Stimulated activated memory B cell treated with anti-CD40 and anti-IgM and Interleukin-4, amounts not matched to agents 10 μg/mL and 1 μg/mL and 100 μg/mL, for 72 hours (primary cell): ENCODE results near the gene USP9X.
"Not testable (repeated sequence)": the region's sequence is repeated elsewhere in the genome, so short reads cannot be mapped to it uniquely, and the experiment has no call there.

Experiments
- ATAC-seq: fragments of 150-1000 bp; cut with Tn5 transposase; 2 replicates; pipeline ENCODE4 v1.10.0; 2021
- H3K27ac Mint-ChIP-seq: one replicate; pipeline ENCODE4 v1.8.0; 2022; ENCODE audit warnings: mild to moderate bottlenecking, mixed read lengths
- H3K27me3 Mint-ChIP-seq: one replicate; pipeline ENCODE4 v1.8.0; 2022; ENCODE audit warnings: mixed read lengths
- H3K36me3 Mint-ChIP-seq: one replicate; pipeline ENCODE4 v1.8.0; 2022; ENCODE audit warnings: mixed read lengths
- H3K4me1 Mint-ChIP-seq: one replicate; pipeline ENCODE4 v1.8.0; 2022; ENCODE audit warnings: mixed read lengths
- H3K4me3 Mint-ChIP-seq: one replicate; pipeline ENCODE4 v1.8.0; 2022; ENCODE audit warnings: mild to moderate bottlenecking, moderate library complexity, mixed read lengths
- H3K9me3 Mint-ChIP-seq: one replicate; pipeline ENCODE4 v1.8.0; 2022; ENCODE audit warnings: mixed read lengths

The USP9X gene

GRCh38 chrX:41084893-41085511 is at the start of gene USP9X:
TSS of gene USP9X (plus strand) at chrX:41085445. CDS start at chrX:41123629, 38,184 bp downstream.
- Mint-ChIP-seq H3K4me3 (peak within 1 kb of the TSS; percentile 92), H3K9me3 (no peaks in the 10 kb centered on the region), H3K4me1 (peaks cover 13% of the 10 kb centered on the region), H3K27ac (peak within 1 kb of the TSS; percentile 99), H3K36me3 (peaks cover 8% of the 10 kb centered on the region), H3K27me3 (no peaks in the 10 kb centered on the region)
- ATAC-seq: peak; percentile 88

- H3K27me3 Mint-ChIP-seq: no peaks in the 10 kb centered on the region
- ATAC-seq: no peak
- no peaks in the 10 kb centered on the region for H3K4me1 Mint-ChIP-seq
- H3K4me3 Mint-ChIP-seq: no peak overlapping the region
- no peaks in the 10 kb centered on the region for H3K36me3 Mint-ChIP-seq
- H3K9me3 Mint-ChIP-seq: no peaks in the 10 kb centered on the region
- no peak overlapping the region for H3K27ac Mint-ChIP-seq
Observed at GRCh38 chrX:41035582-41035981, 49.7 kb upstream of the USP9X start.

GRCh38 chrX:41036668-41037326 is 48.4 kb upstream of the USP9X start:
- H3K4me1 Mint-ChIP-seq: no peaks in the 10 kb centered on the region
- H3K27ac Mint-ChIP-seq: no peak overlapping the region
- no peak for ATAC-seq
- H3K36me3 Mint-ChIP-seq: no peaks in the 10 kb centered on the region
- H3K4me3 Mint-ChIP-seq: no peak overlapping the region
- no peaks in the 10 kb centered on the region for H3K9me3 Mint-ChIP-seq
- H3K27me3 Mint-ChIP-seq: no peaks in the 10 kb centered on the region

- Mint-ChIP-seq H3K4me1 (peaks cover 6% of the 10 kb centered on the region), H3K27ac (no peak overlapping the region), H3K4me3 (no peak overlapping the region), H3K9me3 (no peaks in the 10 kb centered on the region), H3K27me3 (no peaks in the 10 kb centered on the region), H3K36me3 (no peaks in the 10 kb centered on the region)
- ATAC-seq: no peak
Observed at GRCh38 chrX:41043196-41043595, 42.0 kb upstream of the USP9X start.

- Mint-ChIP-seq H3K9me3 (no peaks in the 10 kb centered on the region), H3K4me1 (peaks cover 6% of the 10 kb centered on the region), H3K4me3 (no peak overlapping the region), H3K27me3 (no peaks in the 10 kb centered on the region), H3K36me3 (no peaks in the 10 kb centered on the region), H3K27ac (no peak overlapping the region)
- ATAC-seq: no peak
Observed at GRCh38 chrX:41043674-41044345, 41.4 kb upstream of the USP9X start.

GRCh38 chrX:41045960-41046567 is 39.2 kb upstream of the USP9X start:
- Mint-ChIP-seq H3K4me3 (no peak overlapping the region), H3K36me3 (no peaks in the 10 kb centered on the region), H3K27ac (no peak overlapping the region), H3K4me1 (peaks cover 6% of the 10 kb centered on the region), H3K9me3 (no peaks in the 10 kb centered on the region), H3K27me3 (no peaks in the 10 kb centered on the region)
- no peak for ATAC-seq

GRCh38 chrX:41047878-41048534 is 37.2 kb upstream of the USP9X start:
- no peak for ATAC-seq
- H3K27me3 Mint-ChIP-seq: no peaks in the 10 kb centered on the region

GRCh38 chrX:41050359-41050758 is 34.9 kb upstream of the USP9X start:
- Mint-ChIP-seq H3K36me3 (no peaks in the 10 kb centered on the region), H3K4me1 (peaks cover 6% of the 10 kb centered on the region), H3K27ac (no peak overlapping the region), H3K4me3 (no peak overlapping the region), H3K27me3 (no peaks in the 10 kb centered on the region), H3K9me3 (no peaks in the 10 kb centered on the region)
- ATAC-seq: no peak

More at GRCh38 chrX:41047878-41048534, 37.2 kb upstream of the USP9X start:
- H3K9me3 Mint-ChIP-seq: no peaks in the 10 kb centered on the region
- H3K27ac Mint-ChIP-seq: no peak overlapping the region
- no peak overlapping the region for H3K4me3 Mint-ChIP-seq
- no peaks in the 10 kb centered on the region for H3K36me3 Mint-ChIP-seq
- H3K4me1 Mint-ChIP-seq: peaks cover 6% of the 10 kb centered on the region

GRCh38 chrX:41051288-41051687 is 34.0 kb upstream of the USP9X start:
- Mint-ChIP-seq H3K36me3 (no peaks in the 10 kb centered on the region), H3K27ac (no peak overlapping the region), H3K27me3 (no peaks in the 10 kb centered on the region), H3K9me3 (no peaks in the 10 kb centered on the region), H3K4me3 (no peak overlapping the region), H3K4me1 (peaks cover 6% of the 10 kb centered on the region)
- ATAC-seq: no peak

- Mint-ChIP-seq H3K27me3 (no peaks in the 10 kb centered on the region), H3K4me1 (no peaks in the 10 kb centered on the region), H3K4me3 (no peak overlapping the region), H3K27ac (no peak overlapping the region), H3K36me3 (no peaks in the 10 kb centered on the region), H3K9me3 (no peaks in the 10 kb centered on the region)
- ATAC-seq: no peak
Observed at GRCh38 chrX:41055740-41056139, 29.5 kb upstream of the USP9X start.

- not testable (repeated sequence) for H3K27ac Mint-ChIP-seq, ATAC-seq, H3K36me3 Mint-ChIP-seq, H3K4me3 Mint-ChIP-seq, H3K9me3 Mint-ChIP-seq, H3K4me1 Mint-ChIP-seq, H3K27me3 Mint-ChIP-seq
Observed at GRCh38 chrX:41063276-41063675, 22.0 kb upstream of the USP9X start.

- Mint-ChIP-seq H3K4me1 (no peaks in the 10 kb centered on the region), H3K36me3 (no peaks in the 10 kb centered on the region), H3K27ac (no peak overlapping the region), H3K4me3 (no peak overlapping the region), H3K27me3 (no peaks in the 10 kb centered on the region), H3K9me3 (no peaks in the 10 kb centered on the region)
- ATAC-seq: no peak
Observed at GRCh38 chrX:41064018-41064417, 21.2 kb upstream of the USP9X start.

GRCh38 chrX:41066391-41066790 is 18.9 kb upstream of the USP9X start:
- H3K9me3 Mint-ChIP-seq: no peaks in the 10 kb centered on the region
- no peaks in the 10 kb centered on the region for H3K27me3 Mint-ChIP-seq
- ATAC-seq: no peak
- no peaks in the 10 kb centered on the region for H3K36me3 Mint-ChIP-seq
- no peaks in the 10 kb centered on the region for H3K4me1 Mint-ChIP-seq
- H3K27ac Mint-ChIP-seq: no peak overlapping the region
- no peak overlapping the region for H3K4me3 Mint-ChIP-seq

GRCh38 chrX:41066969-41067368 is 18.3 kb upstream of the USP9X start:
- no peaks in the 10 kb centered on the region for H3K36me3 Mint-ChIP-seq
- no peak overlapping the region for H3K27ac Mint-ChIP-seq

GRCh38 chrX:41067721-41068120 is 17.5 kb upstream of the USP9X start:
- Mint-ChIP-seq H3K36me3 (no peaks in the 10 kb centered on the region), H3K9me3 (no peaks in the 10 kb centered on the region), H3K4me3 (no peak overlapping the region), H3K4me1 (no peaks in the 10 kb centered on the region), H3K27me3 (no peaks in the 10 kb centered on the region), H3K27ac (no peak overlapping the region)
- ATAC-seq: no peak

More at GRCh38 chrX:41066969-41067368, 18.3 kb upstream of the USP9X start:
- H3K4me3 Mint-ChIP-seq: no peak overlapping the region
- H3K27me3 Mint-ChIP-seq: no peaks in the 10 kb centered on the region
- H3K9me3 Mint-ChIP-seq: no peaks in the 10 kb centered on the region
- H3K4me1 Mint-ChIP-seq: no peaks in the 10 kb centered on the region
- no peak for ATAC-seq
